Activated CD8-positive, alpha-beta memory T cell treated with anti-CD3 and anti-CD28 coated beads, Interleukin-2, amount 50 U/mL, for 48 hours (primary cell): Measurements from ENCODE around the gene MORC2.

Experiments used
- DNase-seq: peaks from one replicate; pipeline ENCODE4 v3.0.0-alpha.2; 2020

Gene MORC2

DNA sequence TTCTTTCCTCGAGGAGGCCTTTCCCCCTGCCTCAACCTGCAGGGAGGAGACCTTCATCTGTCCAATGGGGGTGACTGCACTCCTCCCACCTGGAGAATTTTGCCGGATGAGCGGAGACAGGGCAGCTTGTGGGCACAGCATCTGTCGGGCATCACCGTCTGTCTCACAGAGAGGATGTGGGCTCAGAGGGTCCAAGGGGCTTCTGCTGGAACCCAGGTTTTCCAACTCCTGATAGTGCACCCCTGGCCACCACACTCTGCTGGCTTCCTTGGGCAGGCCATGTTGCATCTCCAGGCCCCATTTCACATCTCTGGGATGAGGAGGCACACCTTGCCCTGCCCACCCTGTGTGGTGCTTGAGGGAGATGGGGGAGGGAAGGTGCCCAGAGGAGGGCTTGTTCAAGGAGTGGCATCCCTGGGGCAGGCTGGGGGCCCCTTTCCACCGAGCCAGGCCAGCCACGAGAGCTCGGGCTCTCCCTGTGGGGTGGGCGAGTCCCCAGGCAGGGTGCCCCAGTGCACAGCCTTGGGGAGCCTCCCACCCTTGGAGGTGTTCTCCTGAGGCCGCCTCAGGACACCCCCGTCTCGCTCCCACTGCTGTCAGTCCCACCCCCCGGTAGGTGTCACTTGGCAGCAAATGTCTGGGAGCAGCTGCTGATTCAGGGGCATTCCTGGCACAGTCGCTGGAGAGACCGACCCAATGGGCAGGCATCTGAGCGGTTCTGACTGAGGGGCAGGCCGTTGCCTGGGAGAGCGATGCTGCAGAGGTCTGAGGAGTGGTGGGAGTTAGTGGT lies 84.2 kb downstream of the MORC2 start:
- no peak for DNase-seq

GRCh38 chr22:30883586-30884145 lies 84.9 kb downstream of the MORC2 start:
- DNase-seq = no peak

- no peak for DNase-seq
Measured at GRCh38 chr22:30882974-30883533, 85.5 kb downstream of the MORC2 start.

DNA sequence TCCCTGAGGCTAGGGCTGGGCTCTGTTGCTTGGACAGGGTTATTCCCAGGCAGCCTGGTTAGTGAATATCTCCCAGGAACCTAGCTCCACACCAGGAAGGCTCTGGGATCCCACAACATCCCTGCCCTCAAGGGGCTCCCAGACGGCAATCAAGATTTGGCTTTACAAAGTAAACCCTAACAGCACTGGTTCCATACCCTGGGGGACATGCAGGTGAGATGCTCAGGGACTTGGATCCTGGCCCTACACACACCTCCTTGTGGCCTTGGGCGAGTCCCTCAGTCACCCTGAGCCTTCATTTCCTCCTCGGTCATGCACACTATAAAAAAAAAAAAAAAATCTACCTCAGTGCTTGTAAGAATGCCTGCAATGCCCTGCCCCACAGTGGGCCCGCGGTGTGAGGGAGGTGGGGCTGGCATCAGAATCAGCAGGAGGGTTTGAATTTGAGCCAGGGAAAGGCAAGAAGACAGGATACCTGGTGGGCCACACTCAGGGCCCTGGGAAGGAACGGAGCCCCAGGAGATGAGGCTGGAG lies 86.3 kb downstream of the MORC2 start:
- no peak for DNase-seq

GRCh38 chr22:30881361-30882183 lies 87.0 kb downstream of the MORC2 start:
- DNase-seq = no peak

DNA sequence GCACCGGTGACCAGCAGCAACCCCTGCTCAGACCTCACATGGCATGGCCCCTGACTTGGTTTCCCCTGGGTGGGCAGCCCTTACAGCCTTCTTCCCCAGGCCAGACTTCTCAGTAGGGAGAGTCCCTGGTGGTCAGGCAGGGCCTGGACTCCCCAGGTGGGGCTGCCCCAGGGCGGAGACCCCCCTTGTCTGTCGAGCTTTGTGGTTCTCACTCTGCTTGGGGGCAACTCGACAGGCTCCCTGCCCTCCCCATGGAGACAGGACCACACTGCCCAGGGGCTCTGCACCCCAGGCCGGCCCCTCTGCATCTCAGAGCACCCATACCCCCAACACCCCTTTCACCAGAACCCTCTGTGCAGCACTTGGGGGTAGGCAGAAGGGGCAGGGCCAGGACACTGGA lies 87.7 kb downstream of the MORC2 start:
- DNase-seq = no peak

- DNase-seq = no peak
Measured at GRCh38 chr22:30880181-30880601, 88.4 kb downstream of the MORC2 start.

- no peak for DNase-seq
Measured at GRCh38 chr22:30879415-30879797, 89.2 kb downstream of the MORC2 start.

DNA sequence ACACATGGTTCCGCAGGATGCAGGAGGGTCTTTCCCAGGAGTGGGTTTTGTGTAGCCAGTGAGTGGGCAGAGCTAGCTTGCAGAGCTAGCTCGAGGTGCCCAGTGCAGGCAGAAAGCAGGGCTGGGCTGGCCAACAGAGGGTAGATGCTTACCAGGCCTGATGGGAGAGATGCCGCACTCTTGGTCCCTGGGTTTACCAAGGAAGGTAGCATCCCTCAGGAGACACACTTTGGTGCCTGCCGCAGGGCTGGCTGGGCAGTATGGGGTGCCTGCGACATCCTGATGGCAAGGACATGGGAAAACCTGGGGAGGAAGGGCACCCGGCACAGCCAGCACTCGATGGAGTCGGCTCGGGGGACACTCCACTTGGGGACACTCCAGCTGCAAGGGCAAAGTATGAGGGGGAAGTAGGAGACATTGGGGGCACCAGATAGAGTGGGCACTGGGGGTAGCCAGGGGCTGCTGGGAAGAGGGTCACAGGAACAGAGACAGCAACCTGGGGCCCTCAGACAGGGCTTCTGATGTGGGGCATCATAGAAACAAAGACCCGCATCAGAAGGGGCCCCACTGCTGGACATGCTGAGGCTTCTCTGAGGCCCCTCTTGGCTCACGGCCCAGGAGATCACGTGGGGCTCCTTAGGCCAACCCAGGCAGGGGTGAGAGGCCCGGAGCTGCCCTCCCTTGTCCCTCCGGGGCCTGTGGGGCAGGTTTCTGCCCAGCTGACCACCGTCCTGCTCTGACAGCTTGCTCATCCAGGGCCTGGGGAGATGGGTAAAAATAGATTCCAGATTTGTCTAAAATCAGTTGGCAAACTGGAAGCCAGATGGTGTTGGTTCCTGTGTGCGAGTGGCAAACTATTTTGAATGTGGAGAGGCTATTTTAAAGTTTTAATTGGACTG lies 89.8 kb downstream of the MORC2 start:
- DNase-seq = no peak

DNA sequence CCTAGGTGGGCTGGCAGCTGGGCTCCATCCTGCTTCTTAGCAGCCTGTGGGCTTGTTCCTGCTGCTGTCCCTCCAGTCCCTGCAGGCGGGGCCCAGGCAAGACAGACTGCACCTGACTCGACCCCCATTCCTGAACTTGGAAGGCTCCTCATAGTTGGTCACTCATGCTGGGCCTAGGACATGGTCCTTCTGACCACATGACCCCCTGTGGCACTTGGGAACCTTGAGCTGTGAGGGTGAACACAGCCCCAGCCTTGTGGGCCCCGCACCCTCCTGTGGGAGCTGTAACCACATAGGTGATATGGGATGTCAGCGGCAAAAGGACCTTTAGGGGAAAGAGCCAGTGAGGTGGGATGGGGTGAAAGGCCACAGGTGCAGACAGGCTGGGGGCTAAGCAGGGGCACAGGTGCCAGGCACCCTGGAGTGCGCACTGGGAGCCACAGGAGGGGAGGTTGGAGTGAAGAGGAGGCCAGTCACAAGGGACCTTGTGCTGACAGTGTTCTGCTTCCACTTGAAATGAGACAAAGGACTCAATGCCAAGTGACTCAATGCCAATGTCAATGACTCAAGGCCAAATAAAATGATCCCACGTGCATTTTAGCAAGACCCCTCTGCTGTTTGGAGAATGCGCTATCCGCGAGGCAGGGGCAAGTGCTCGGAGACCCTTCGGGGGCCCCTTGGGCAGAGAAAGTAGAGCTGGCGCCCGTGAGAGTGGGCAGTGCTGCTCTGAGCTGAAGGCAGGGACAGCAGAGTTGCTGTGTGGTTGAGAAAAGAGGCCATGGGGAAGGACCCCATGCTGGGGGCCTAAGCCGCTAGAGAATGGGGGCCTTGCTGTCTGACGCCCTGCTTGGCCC lies 90.7 kb downstream of the MORC2 start:
- DNase-seq = no peak

GRCh38 chr22:30876915-30877553 lies 91.5 kb downstream of the MORC2 start:
- DNase-seq = no peak

- no peak for DNase-seq
Measured at GRCh38 chr22:30876221-30876751, 92.3 kb downstream of the MORC2 start.

DNA sequence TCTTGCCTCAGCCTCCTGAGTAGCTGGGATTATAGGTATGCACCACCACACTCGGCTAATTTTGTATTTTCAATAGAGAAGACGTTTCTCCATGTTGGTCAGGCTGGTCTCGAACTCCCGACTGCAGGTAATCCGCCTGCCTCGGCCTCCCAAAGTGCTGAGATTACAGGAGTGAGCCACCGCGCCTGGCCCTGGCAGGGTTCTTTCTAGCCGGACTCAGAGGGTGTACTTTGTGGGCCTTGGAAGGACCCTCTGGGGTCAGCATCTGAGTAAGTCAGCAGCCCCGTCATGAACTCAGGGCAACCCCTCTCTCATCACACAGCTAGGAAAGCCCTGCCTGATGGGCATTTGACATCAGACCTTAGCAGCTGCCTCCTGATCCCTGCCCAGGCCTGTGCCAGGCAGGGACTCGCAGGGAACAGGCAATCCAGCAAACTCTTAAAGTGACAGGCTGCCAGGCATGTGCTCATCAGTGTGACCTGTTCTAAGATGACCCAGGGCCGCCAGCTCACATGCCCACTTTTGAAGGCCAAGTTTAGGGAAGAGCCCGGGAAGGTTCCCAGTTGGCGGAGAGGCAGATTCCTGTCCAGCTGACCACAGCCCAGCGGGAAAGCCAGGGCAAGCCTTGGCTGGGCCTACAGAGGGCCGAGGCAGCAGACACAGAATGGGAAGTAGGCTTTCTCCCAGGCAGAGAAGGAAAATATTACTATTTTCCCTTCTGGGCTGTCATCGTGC lies 92.9 kb downstream of the MORC2 start:
- DNase-seq = no peak
